GM12878 (cell line): ENCODE measurements around the gene CSF2. TPM values are rescaled to one million over a fixed set of nuclear protein-coding genes. Genes with fewer than 3 reads are reported as not detected.

Experiments used
- ATAC-seq: fragments of 200-7000 bp; cut with Tn5 transposase; 3 replicates; pipeline ENCODE4 v1.9.1; 2020; ENCODE audit warnings: mild to moderate bottlenecking, moderate library complexity
- BruUV-seq: library from RNA; stranded (reverse); fragments of 400-500 nt; replicated peaks from 2 replicates; lab custom pipeline; 2021; lab: Mats Ljungman, UMichigan
- CTCF ChIA-PET: fragments of 300-600 bp; sonication (Branson Sonifier 250); formaldehyde crosslinking; extraction: SDS; loops from one replicate; lab custom pipeline; 2021; ENCODE audit warnings: inconsistent platforms; lab: Yijun Ruan, JAX
- POLR2A ChIA-PET: fragments of 350-600 bp; formaldehyde crosslinking; extraction: SDS; loops from one replicate; lab custom pipeline; 2021; ENCODE audit warnings: inconsistent platforms; lab: Charles Lee
- RAD21 ChIA-PET: fragments of 300-600 bp; sonication (Branson Sonifier 250); formaldehyde crosslinking; loops from one replicate; lab custom pipeline; 2023; ENCODE audit warnings: antibody characterized with exemption; ENCODE audit not compliant: unreplicated experiment; lab: Charles Lee
- SMC1A ChIA-PET: fragments of 300-600 bp; sonication (Branson Sonifier 250); formaldehyde crosslinking; loops from one replicate; lab custom pipeline; 2023; ENCODE audit not compliant: unreplicated experiment, uncharacterized antibody; lab: Charles Lee
- DNase-seq: peaks from one replicate; pipeline ENCODE4 v3.0.0-alpha.2; 2011; ENCODE audit warnings: low read depth, low spot score
- FAIRE-seq: peaks from 3 replicates; lab custom pipeline; 2011; peaks lifted over from hg19 to GRCh38; lab: Jason Lieb, UNC
- H2AFZ ChIP-seq: 2 replicates; pipeline ENCODE4 v1.6.0; 2011; ENCODE audit warnings: low read depth, low read length, control low read depth; ENCODE audit not compliant: control insufficient read depth
- H3K27ac ChIP-seq: 2 replicates; pipeline ENCODE4 v1.5.1; 2011; ENCODE audit warnings: control low read depth; ENCODE audit not compliant: control insufficient read depth, insufficient read depth
- H3K27me3 ChIP-seq, 2 experiments: replicated peaks in 1 of 2; 2 replicates each; pipeline versions ENCODE4 v1.6.0 to v1.6.1; 2011; ENCODE audit warnings: low read length in 1 of 2; ENCODE audit not compliant: control insufficient read depth in 2 of 2, insufficient read depth in 2 of 2
- H3K36me3 ChIP-seq, 2 experiments: 2 replicates each; pipeline ENCODE4 v1.5.1; 2011; ENCODE audit warnings: low read length in 1 of 2; ENCODE audit not compliant: control insufficient read depth in 2 of 2, insufficient read depth in 2 of 2
- H3K4me1 ChIP-seq: 2 replicates; pipeline ENCODE4 v1.6.1; 2011; ENCODE audit warnings: mild to moderate bottlenecking, low read length, moderate library complexity, mixed read lengths; ENCODE audit not compliant: control insufficient read depth, insufficient read depth
- H3K4me2 ChIP-seq: 2 replicates; pipeline ENCODE4 v1.6.0; 2011; ENCODE audit warnings: control low read depth; ENCODE audit not compliant: control insufficient read depth, insufficient read depth
- H3K4me3 ChIP-seq: fragments of 200-600 bp; sonication (generic); 2 replicates; pipeline ENCODE4 v1.5.1; 2016
- H3K79me2 ChIP-seq: 2 replicates; pipeline ENCODE4 v1.6.0; 2011; ENCODE audit warnings: low read length; ENCODE audit not compliant: control insufficient read depth, insufficient read depth
- H3K9ac ChIP-seq: 2 replicates; pipeline ENCODE4 v1.8.0; 2011; ENCODE audit warnings: low read length, control low read depth, mixed read lengths; ENCODE audit not compliant: control insufficient read depth, insufficient read depth
- H3K9me3 ChIP-seq: replicated peaks from 3 replicates; pipeline ENCODE4 v1.5.1; 2011; ENCODE audit warnings: mild to moderate bottlenecking, low read length; ENCODE audit not compliant: control insufficient read depth, insufficient read depth
- H4K20me1 ChIP-seq: 2 replicates; pipeline ENCODE4 v1.6.0; 2011; ENCODE audit not compliant: control insufficient read depth, insufficient read depth
- ATF2 ChIP-seq: IDR thresholded peaks from 2 replicates; pipeline ENCODE4 v1.6.1; 2012; ENCODE audit warnings: low read length, inconsistent platforms
- BHLHE40 ChIP-seq, 2 experiments: fragments of 450-650 bp in 1 of 2; IDR thresholded peaks; 2 replicates each; pipeline ENCODE4 v1.6.1; 2011 to 2017; ENCODE audit warnings: low read depth in 2 of 2, borderline replicate concordance in 1 of 2, improper control_type of control experiment in 1 of 2, low read length in 1 of 2, mild to moderate bottlenecking in 1 of 2
- NR2C1 ChIP-seq: fragments of 450-650 bp; IDR thresholded peaks from 2 replicates; pipeline ENCODE4 v1.6.1; 2017; ENCODE audit warnings: antibody characterized with exemption, mild to moderate bottlenecking, moderate library complexity
- NR2F1 ChIP-seq: fragments of 450-650 bp; conservative IDR thresholded peaks from 2 replicates; pipeline ENCODE4 v1.6.1; 2017; ENCODE audit warnings: mild to moderate bottlenecking
- PBX3 ChIP-seq: IDR thresholded peaks from 2 replicates; pipeline ENCODE4 v1.6.1; 2011; ENCODE audit warnings: mild to moderate bottlenecking, low read depth, low read length, moderate library complexity; ENCODE audit not compliant: insufficient replicate concordance
- POLR2AphosphoS2 ChIP-seq: IDR thresholded peaks from 2 replicates; pipeline ENCODE4 v1.6.1; 2011; ENCODE audit warnings: low read depth, mild to moderate bottlenecking, low read length, improper control_type of control experiment, moderate library complexity
- RELA ChIP-seq: fragments of 450-650 bp; IDR thresholded peaks from 2 replicates; pipeline ENCODE4 v1.8.0; 2014; ENCODE audit warnings: borderline replicate concordance; ENCODE audit not compliant: partially characterized antibody
- SP1 ChIP-seq: IDR thresholded peaks from one replicate; pipeline ENCODE4 v1.6.1; 2011; ENCODE audit warnings: low read depth, low read length
- ZBTB11 ChIP-seq: fragments of 450-650 bp; formaldehyde crosslinking; IDR thresholded peaks from 2 replicates; pipeline ENCODE4 v1.5.0; 2022; ENCODE audit warnings: mild to moderate bottlenecking, missing genetic modification characterization
- ZNF207 ChIP-seq: fragments of 450-650 bp; IDR thresholded peaks from 2 replicates; pipeline ENCODE4 v1.6.1; 2014; ENCODE audit warnings: antibody characterized with exemption, mild to moderate bottlenecking, borderline replicate concordance
- ZNF592 ChIP-seq: fragments of 450-650 bp; IDR thresholded peaks from 2 replicates; pipeline ENCODE4 v1.6.1; 2017; ENCODE audit warnings: mild to moderate bottlenecking, moderate library complexity
- WGBS: methylation state at CpG from one replicate; pipeline ENCODE4 v1.1.6; 2016; ENCODE audit warnings: low lambda C conversion rate; ENCODE audit not compliant: insufficient replicate concordance, insufficient coverage; ENCODE audit errors: missing lambda C conversion rate; 5-methylcytosine and 5-hydroxymethylcytosine counted together
- in situ Hi-C: fragments of 300-500 bp; cut with MboI; formaldehyde crosslinking; loops from 9 replicates; pipeline ENCODE4 v1.14.3; 2018; ENCODE audit warnings: mixed read lengths
- intact Hi-C: fragments of 100-400 bp; cut with micrococcal nuclease; formaldehyde crosslinking; loops from one replicate; pipeline ENCODE4 v1.14.2; 2022; ENCODE audit not compliant: unreplicated experiment
- polyA plus RNA-seq, 11 experiments: library from polyadenylated mRNA; depleted of rRNA in 4 of 11; unstranded in 6 of 11; stranded (reverse) in 5 of 11; fragments of >200 nt; fragmentation: Nextera tagmentation in 4 of 11; fragmentation: Illumina TruSeq in 1 of 11; extraction: Ambion mirVana in 4 of 11; extraction: Trizol in 1 of 11; gene quantifications; 1 replicate in 1 of 11; 2 replicates in 10 of 11; pipeline versions ENCODE4 v1.2.1 to v1.2.3, GENCODE V29; 2011 to 2016; ENCODE audit warnings: inconsistent platforms in 2 of 11, missing spikeins in 2 of 11, low read depth in 1 of 11
- total RNA-seq, 4 experiments: library from RNA; depleted of rRNA in 3 of 4; stranded (reverse); fragments of >200 nt in 3 of 4; fragmentation: Illumina TruSeq in 1 of 4; extraction: Trizol in 1 of 4; gene quantifications; 2 replicates each; pipeline versions ENCODE4 v1.2.1 to v1.2.3, GENCODE V29; 2013 to 2021

Gene CSF2
- total and polyA plus RNA-seq, 10 of the 15 experiments (the other 5 are each of a cell fraction or from before 2014, with no cell fraction given), result 0.15 to 2.0 (median 0.69) TPM; not detected in 2

- FAIRE-seq, result no peak
- intact Hi-C loops, result no loop called here
- no peaks in the 10 kb centered on the region for H3K36me3 ChIP-seq
- H3K9ac ChIP-seq, result no peak overlapping the region
- H3K27me3 ChIP-seq, result no peaks in the 10 kb centered on the region
- 68% methylated on average over 4 of the region's 4 CpGs for WGBS
- BruUV-seq, result no TSS peak
- H4K20me1 ChIP-seq, result no peaks in the 10 kb centered on the region
- H3K4me1 ChIP-seq, result peaks cover 7% of the 10 kb centered on the region
- ChIA-PET POLR2A (no interaction called here), CTCF (interaction anchor here (0.7 kb wide), 1 partner anchor 47 kb away, joined by 3 read pairs; no protein-coding TSS in a partner anchor), SMC1A (interaction anchor here (0.7 to 1.2 kb wide), 2 partner anchors 10 to 15 kb away, joined by 3 to 7 read pairs; no protein-coding TSS in a partner anchor), RAD21 (no interaction called here)
- 0 out of 2 replicates have a peak overlapping the region, but pooled peaks have one; percentile 22 for H3K4me2 ChIP-seq
- no peak overlapping the region for H3K27ac ChIP-seq
- peak; percentile 38; the same call in 2 of the 3 replicates for ATAC-seq
- DNase-seq, result no peak
- H3K9me3 ChIP-seq, result no peaks in the 10 kb centered on the region; the same call in none of the 3 replicates
- H3K79me2 ChIP-seq, result no peaks in the 10 kb centered on the region
- no peak overlapping the region for H2AFZ ChIP-seq
- no peak overlapping the region for H3K4me3 ChIP-seq
- in situ Hi-C loops, result no loop called here
- TF ChIP-seq NR2C1 (no peak), ZBTB11 (CRISPR knock-in tag) (no peak), BHLHE40 (IDR thresholded peaks at IDR 0.05; ENCODE audit: borderline replicate concordance in 1 of 2, low read depth in 2 of 2, low read length in 1 of 2) (no peak), ZNF207 (no peak), ZNF592 (no peak), ATF2 (0 out of 2 replicates have a peak, but pooled peaks have one; percentile 23), POLR2AphosphoS2 (no peak), NR2F1 (no peak), RELA (no peak), SP1 (no peak), PBX3 (no peak)
Measured at GRCh38 chr5:132114150-132115121, 40.8 kb downstream of the CSF2 start.
